ENCODE data around the gene GSK3B. TPM values are rescaled to one million over a fixed set of nuclear protein-coding genes. Genes with fewer than 3 reads are reported as not detected.

Gene GSK3B
- total and polyA plus RNA-seq, 2 donors (not counting 3 experiments of a cell fraction or from before 2014, with no cell fraction given), result 22.1 to 50.1 TPM

GRCh38 chr3:120064641-120065040 is 29.6 kb downstream of the GSK3B start:
- Histone ChIP-seq H3K4me2 (ENCODE audit: insufficient read depth, low read length) (no peak overlapping the region), H2AFZ (ENCODE audit: low read depth, low read length) (no peak overlapping the region), H3K27me3 (ENCODE audit: control insufficient read depth in 2 of 2, insufficient read depth in 2 of 2, low read length in 2 of 2) (no peaks in the 10 kb centered on the region), H4K20me1 (replicated peaks; ENCODE audit: control insufficient read depth, extremely low read depth, insufficient read depth, low read length) (peaks cover 41% of the 10 kb centered on the region), H3K79me2 (ENCODE audit: control insufficient read depth, insufficient read depth, low read length) (peaks cover 98% of the 10 kb centered on the region), H3K4me1 (ENCODE audit: control insufficient read depth, extremely low read depth, insufficient read depth, low read length) (no peaks in the 10 kb centered on the region), H3K27ac (ENCODE audit: insufficient read depth, low read depth, low read length) (no peak overlapping the region), H3K36me3 (ENCODE audit: control insufficient read depth in 2 of 2, extremely low read depth in 1 of 2, insufficient read depth in 2 of 2, low read length in 2 of 2) (no peaks in the 10 kb centered on the region), H3K9ac (replicated peaks; ENCODE audit: extremely low read depth, insufficient read depth, low read length) (no peak overlapping the region), H3K9me1 (replicated peaks; ENCODE audit: control insufficient read depth, extremely low read depth, insufficient read depth, low read length) (no peaks in the 10 kb centered on the region), H3K4me3 (replicated peaks in 1 of 3; ENCODE audit: insufficient read depth in 1 of 3, low read depth in 1 of 3, low read length in 3 of 3) (no peak overlapping the region), H3K9me3 (replicated peaks; ENCODE audit: control insufficient read depth, insufficient read depth, low read length) (no peaks in the 10 kb centered on the region)
- POLR2A ChIA-PET, result no interaction called here
- TF ChIP-seq MAX (IDR thresholded peaks at IDR 0.05; ENCODE audit: insufficient read depth, insufficient read length), result no peak
- TF ChIP-seq, protein P1, sequence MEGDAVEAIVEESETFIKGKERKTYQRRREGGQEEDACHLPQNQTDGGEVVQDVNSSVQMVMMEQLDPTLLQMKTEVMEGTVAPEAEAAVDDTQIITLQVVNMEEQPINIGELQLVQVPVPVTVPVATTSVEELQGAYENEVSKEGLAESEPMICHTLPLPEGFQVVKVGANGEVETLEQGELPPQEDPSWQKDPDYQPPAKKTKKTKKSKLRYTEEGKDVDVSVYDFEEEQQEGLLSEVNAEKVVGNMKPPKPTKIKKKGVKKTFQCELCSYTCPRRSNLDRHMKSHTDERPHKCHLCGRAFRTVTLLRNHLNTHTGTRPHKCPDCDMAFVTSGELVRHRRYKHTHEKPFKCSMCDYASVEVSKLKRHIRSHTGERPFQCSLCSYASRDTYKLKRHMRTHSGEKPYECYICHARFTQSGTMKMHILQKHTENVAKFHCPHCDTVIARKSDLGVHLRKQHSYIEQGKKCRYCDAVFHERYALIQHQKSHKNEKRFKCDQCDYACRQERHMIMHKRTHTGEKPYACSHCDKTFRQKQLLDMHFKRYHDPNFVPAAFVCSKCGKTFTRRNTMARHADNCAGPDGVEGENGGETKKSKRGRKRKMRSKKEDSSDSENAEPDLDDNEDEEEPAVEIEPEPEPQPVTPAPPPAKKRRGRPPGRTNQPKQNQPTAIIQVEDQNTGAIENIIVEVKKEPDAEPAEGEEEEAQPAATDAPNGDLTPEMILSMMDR (IDR thresholded peaks at IDR 0.05; ENCODE audit: extremely low read depth in 1 of 2, insufficient read depth in 1 of 2, low read depth in 1 of 2, low read length in 2 of 2), result no peak
- no peak for TF ChIP-seq EZH2 (IDR thresholded peaks at IDR 0.05; ENCODE audit: borderline replicate concordance, low read depth, low read length, severe bottlenecking)
- TF ChIP-seq POLR2A (IDR thresholded peaks at IDR 0.05; ENCODE audit: low read depth, low read length), result no peak
- no peak for TF ChIP-seq JUN (IDR thresholded peaks at IDR 0.05; ENCODE audit: borderline replicate concordance, insufficient read depth, insufficient read length, low read depth)
- no peak for TF ChIP-seq FOS (IDR thresholded peaks at IDR 0.05; ENCODE audit: borderline replicate concordance, insufficient read depth, low read length)
- no peak for TF ChIP-seq MYC (IDR thresholded peaks at IDR 0.05; ENCODE audit: low read depth, low read length)
- TF ChIP-seq POLR2AphosphoS5 (IDR thresholded peaks at IDR 0.05; ENCODE audit: insufficient read depth, low read depth, low read length), result no peak
- no peak for TF ChIP-seq GATA2 (IDR thresholded peaks at IDR 0.05; ENCODE audit: insufficient read depth, insufficient read length, low read depth, low read length)
- intact Hi-C loops (cut with micrococcal nuclease) (no loop called here), dilution Hi-C loops (cut with MboI; ENCODE audit: extremely low pct_ligation_motif_present, low sequenced_read_pairs) (no loop called here)
- CTCF ChIA-PET, result no interaction called here
- FAIRE-seq, result no peak
- DNase-seq (ENCODE audit: low read depth, low spot score), result no peak
- BruUV-seq (replicated peaks), result no TSS peak
